HCT116 (cell line): Measurements from ENCODE around the gene VIT. TPM values are rescaled to one million over a fixed set of nuclear protein-coding genes. Genes with fewer than 3 reads are reported as not detected.

ENCODE experiments used
- ATAC-seq: fragments of 200-7000 bp; cut with Tn5 transposase; 2 replicates; pipeline ENCODE4 v1.9.1; 2020; ENCODE audit warnings: mild to moderate bottlenecking, moderate library complexity
- BruUV-seq: library from RNA; stranded (reverse); fragments of 400-500 nt; replicated peaks from 2 replicates; lab custom pipeline; 2021; lab: Mats Ljungman, UMichigan
- CTCF ChIA-PET: fragments of 300-600 bp; sonication (Branson Sonifier 250); formaldehyde crosslinking; loops from one replicate; lab custom pipeline; 2021; ENCODE audit warnings: antibody characterized with exemption; lab: Charles Lee
- POLR2A ChIA-PET: fragments of 300-600, 350-600 bp; sonication (Branson Sonifier 250); formaldehyde crosslinking; loops from one replicate; lab custom pipeline; 2021; ENCODE audit warnings: antibody characterized with exemption; lab: Charles Lee
- RAD21 ChIA-PET, 2 experiments: fragments of 300-600 bp; sonication (Branson Sonifier 250); formaldehyde crosslinking; loops; one replicate each; lab custom pipeline; 2023; ENCODE audit warnings: low total read pairs in 2 of 2; ENCODE audit not compliant: uncharacterized antibody in 2 of 2, unreplicated experiment in 2 of 2, low non-redundant PET in 1 of 2; lab: Charles Lee
- DNase-seq: peaks from one replicate; pipeline ENCODE4 v3.0.0-alpha.2; 2010; ENCODE audit warnings: low read depth, low spot score
- H2AFZ ChIP-seq: fragments of 200-600 bp; shearing (Covaris generic), sonication (generic); 2 replicates; pipeline ENCODE4 v1.6.1; 2017; ENCODE audit warnings: low read depth, mixed run types, mixed read lengths, antibody characterized with exemption, low read length; ENCODE audit not compliant: poor library complexity, severe bottlenecking
- H3K27ac ChIP-seq: 2 replicates; pipeline ENCODE4 v1.5.1; 2012; ENCODE audit warnings: low read depth, low read length
- H3K27me3 ChIP-seq: fragments of 200-600 bp; sonication (generic); 2 replicates; pipeline ENCODE4 v1.6.1; 2016; ENCODE audit warnings: mixed run types, low read length, mixed read lengths; ENCODE audit not compliant: insufficient read depth
- H3K36me3 ChIP-seq, 2 experiments: fragments of 200-500 bp in 1 of 2; fragments of 200-600 bp in 1 of 2; sonication (Bioruptor generic) in 1 of 2; sonication (generic) in 1 of 2; 2 replicates each; pipeline versions ENCODE4 v1.5.1 to v1.6.1; 2014 to 2016; ENCODE audit warnings: low read length in 2 of 2, inconsistent platforms in 1 of 2, mixed read lengths in 1 of 2, mixed run types in 1 of 2; ENCODE audit not compliant: insufficient read depth in 2 of 2, control insufficient read depth in 1 of 2
- H3K4me1 ChIP-seq, 2 experiments: fragments of 200-600 bp in 1 of 2; sonication (generic) in 1 of 2; 2 replicates each; pipeline versions ENCODE4 v1.5.1 to v1.6.1; 2012 to 2017; ENCODE audit warnings: low read length in 2 of 2, inconsistent platforms in 1 of 2, mild to moderate bottlenecking in 1 of 2, mixed read lengths in 1 of 2, mixed run types in 1 of 2, moderate library complexity in 1 of 2; ENCODE audit not compliant: insufficient read depth in 2 of 2, control insufficient read depth in 1 of 2
- H3K4me2 ChIP-seq: fragments of 200-600 bp; sonication (generic); 2 replicates; pipeline ENCODE4 v1.6.1; 2017; ENCODE audit warnings: mixed run types, low read length, mixed read lengths
- H3K4me3 ChIP-seq, 2 experiments: fragments of 200-600 bp in 1 of 2; sonication (generic) in 1 of 2; replicated peaks in 1 of 2; 2 replicates each; pipeline ENCODE4 v1.5.1; 2011 to 2016; ENCODE audit warnings: low read length in 2 of 2, control low read depth in 1 of 2, low read depth in 1 of 2, mild to moderate bottlenecking in 1 of 2, mixed read lengths in 1 of 2, mixed run types in 1 of 2
- H3K79me2 ChIP-seq: fragments of 200-600 bp; sonication (generic); 2 replicates; pipeline ENCODE4 v1.6.1; 2017; ENCODE audit warnings: mild to moderate bottlenecking, mixed run types, low read length, moderate library complexity, mixed read lengths; ENCODE audit not compliant: insufficient read depth
- H3K9ac ChIP-seq: fragments of 200-600 bp; sonication (generic); 2 replicates; pipeline ENCODE4 v1.6.1; 2016; ENCODE audit warnings: low read length, mixed read lengths
- H3K9me2 ChIP-seq: fragments of 200-600 bp; sonication (generic), shearing (Covaris generic); 2 replicates; pipeline ENCODE4 v1.6.1; 2017; ENCODE audit warnings: mixed run types, mild to moderate bottlenecking, moderate library complexity; ENCODE audit not compliant: insufficient read depth
- H3K9me3 ChIP-seq, 2 experiments: fragments of 200-500 bp in 1 of 2; fragments of 200-600 bp in 1 of 2; sonication (Bioruptor generic) in 1 of 2; sonication (generic) in 1 of 2; 2 replicates each; pipeline ENCODE4 v1.6.1; 2014 to 2017; ENCODE audit warnings: low read length in 2 of 2, mixed read lengths in 2 of 2, inconsistent platforms in 1 of 2, low read depth in 1 of 2, mild to moderate bottlenecking in 1 of 2, mixed run types in 1 of 2, moderate library complexity in 1 of 2; ENCODE audit not compliant: control insufficient read depth in 1 of 2, insufficient read depth in 1 of 2
- H4K20me1 ChIP-seq: fragments of 200-600 bp; sonication (generic), shearing (Covaris generic); 2 replicates; pipeline ENCODE4 v1.6.1; 2017; ENCODE audit warnings: mixed run types, mild to moderate bottlenecking, moderate library complexity; ENCODE audit not compliant: insufficient read depth
- CBX3 ChIP-seq: IDR thresholded peaks from 2 replicates; pipeline ENCODE4 v1.6.1; 2012; ENCODE audit warnings: low read depth
- EGR1 ChIP-seq: IDR thresholded peaks from 2 replicates; pipeline ENCODE4 v1.6.1; 2012; ENCODE audit warnings: low read depth
- ELF1 ChIP-seq: IDR thresholded peaks from 2 replicates; pipeline ENCODE4 v1.6.1; 2012; ENCODE audit warnings: low read depth, borderline replicate concordance
- EZH2 ChIP-seq: fragments of 200-600 bp; sonication (generic); IDR thresholded peaks from 2 replicates; pipeline ENCODE4 v1.6.1; 2017; ENCODE audit warnings: antibody characterized with exemption, mixed run types
- EZH2phosphoT487 ChIP-seq: fragments of 200-600 bp; IDR thresholded peaks from 2 replicates; pipeline ENCODE4 v1.6.1; 2018; ENCODE audit warnings: antibody characterized with exemption, borderline replicate concordance
- JUND ChIP-seq: IDR thresholded peaks from 2 replicates; pipeline ENCODE4 v1.6.1; 2012
- RAD21 ChIP-seq: IDR thresholded peaks from 2 replicates; pipeline ENCODE4 v1.6.1; 2012; ENCODE audit warnings: low read depth, mild to moderate bottlenecking
- REST ChIP-seq: IDR thresholded peaks from 2 replicates; pipeline ENCODE4 v1.6.1; 2012; ENCODE audit warnings: low read depth
- SIN3A ChIP-seq: IDR thresholded peaks from 2 replicates; pipeline ENCODE4 v1.6.1; 2012; ENCODE audit warnings: low read depth
- SP1 ChIP-seq: IDR thresholded peaks from 2 replicates; pipeline ENCODE4 v1.6.1; 2012; ENCODE audit warnings: low read depth
- SRF ChIP-seq: IDR thresholded peaks from 2 replicates; pipeline ENCODE4 v1.6.1; 2012; ENCODE audit warnings: low read depth
- TCF7L2 ChIP-seq: IDR thresholded peaks from 2 replicates; pipeline ENCODE4 v1.7.0; 2011; ENCODE audit warnings: borderline replicate concordance, inconsistent platforms; ENCODE audit not compliant: insufficient read depth, insufficient read length; ENCODE audit errors: extremely low read depth
- YY1 ChIP-seq: IDR thresholded peaks from 2 replicates; pipeline ENCODE4 v1.6.1; 2011; ENCODE audit warnings: low read length, low read depth, moderate library complexity, mild to moderate bottlenecking; ENCODE audit not compliant: insufficient replicate concordance; ENCODE audit errors: extremely low read depth
- ZBTB33 ChIP-seq: IDR thresholded peaks from 2 replicates; pipeline ENCODE4 v1.6.1; 2011; ENCODE audit warnings: mild to moderate bottlenecking, low read length, moderate library complexity; ENCODE audit not compliant: insufficient replicate concordance; ENCODE audit errors: extremely low read depth
- ZNF274 ChIP-seq: fragments of 200-500 bp; sonication (Bioruptor generic); IDR thresholded peaks from 2 replicates; pipeline ENCODE4 v1.6.1; 2014; ENCODE audit warnings: mild to moderate bottlenecking, low read depth, low read length, inconsistent platforms
- intact Hi-C: fragments of 100-400 bp; cut with micrococcal nuclease; formaldehyde crosslinking; loops from 2 replicates; pipeline ENCODE4 v1.10.0; 2022
- total RNA-seq: library from RNA; stranded (reverse); gene quantifications from one replicate; pipeline ENCODE4 v1.2.1, GENCODE V29; 2021; ENCODE audit not compliant: unreplicated experiment
- TF ChIP-seq, protein P1 (sequence below): IDR thresholded peaks from 2 replicates; pipeline ENCODE4 v1.6.1; 2012

The VIT gene
- total RNA-seq, 1 experiment from 2014 or later = not detected

DNA sequence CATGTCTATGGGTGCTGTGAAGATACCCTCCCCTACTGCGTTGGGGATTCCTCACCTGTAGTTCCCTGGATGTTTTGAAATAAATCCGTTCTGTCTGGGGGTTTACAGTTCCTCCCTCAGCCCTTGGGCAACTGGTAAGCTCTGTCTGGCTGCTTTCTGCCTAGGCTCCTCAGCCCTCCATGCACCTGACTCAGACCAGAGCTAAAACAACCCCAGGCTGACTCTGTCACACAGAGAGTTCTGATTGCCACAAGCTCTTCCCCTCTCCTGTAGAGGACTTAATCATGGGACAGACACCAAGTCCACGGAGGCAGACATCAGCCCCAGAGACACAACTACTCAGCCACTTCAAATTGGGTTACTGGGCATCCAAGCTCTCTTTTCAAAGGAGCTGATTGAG lies 6.3 kb downstream of the VIT start (continued):
- TF ChIP-seq REST (no peak), EGR1 (no peak), SRF (no peak), CBX3 (no peak), YY1 (no peak)

DNA sequence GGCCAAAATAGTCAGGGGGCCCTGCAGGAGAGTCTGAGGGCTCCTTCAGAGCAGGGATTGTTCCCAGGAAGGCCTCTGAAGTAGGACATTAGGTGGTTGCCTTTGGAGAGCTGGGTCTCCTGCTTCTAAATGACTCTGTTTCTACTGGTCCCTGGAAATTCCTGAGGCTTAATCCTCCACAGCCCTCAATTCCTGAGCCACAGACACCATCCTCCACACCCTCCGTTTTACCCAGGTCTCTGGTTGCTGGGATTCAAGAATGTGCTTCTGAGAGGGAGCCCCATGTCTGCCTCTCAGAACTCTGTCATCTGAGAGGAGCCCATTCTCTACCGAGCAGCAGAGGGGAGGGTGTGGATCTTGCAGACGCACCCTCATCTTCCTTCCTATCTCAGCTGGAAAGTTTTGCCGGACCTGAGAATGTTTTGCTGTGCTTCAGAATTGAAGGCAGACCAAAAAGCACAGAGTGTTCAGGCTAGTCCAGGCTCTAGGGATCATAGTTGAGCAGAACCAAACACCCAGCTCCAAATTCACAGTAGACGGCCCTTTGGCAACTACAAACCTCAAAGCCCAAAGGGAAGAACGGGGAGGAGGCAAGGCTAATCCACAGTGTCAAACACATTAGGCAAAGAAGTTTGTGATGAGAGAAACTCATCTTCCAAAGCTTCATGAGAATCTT lies 8.1 kb downstream of the VIT start:
- no peak overlapping the region for H3K27ac ChIP-seq
- H3K9me2 ChIP-seq = no peaks in the 10 kb centered on the region
- DNase-seq (no peak), ATAC-seq (no peak)
- ChIA-PET CTCF (no interaction called here), RAD21 (no interaction called here), POLR2A (no interaction called here)
- H3K9ac ChIP-seq = no peak overlapping the region
- H3K4me2 ChIP-seq = no peak overlapping the region
- H3K27me3 ChIP-seq = no peaks in the 10 kb centered on the region
- H2AFZ ChIP-seq = no peak overlapping the region
- H3K36me3 ChIP-seq = no peaks in the 10 kb centered on the region
- no peaks in the 10 kb centered on the region for H3K4me1 ChIP-seq
- H3K4me3 ChIP-seq = no peak overlapping the region
- no peaks in the 10 kb centered on the region for H3K9me3 ChIP-seq
- no peaks in the 10 kb centered on the region for H3K79me2 ChIP-seq
- TF ChIP-seq TCF7L2 = no peak
- no peak for TF ChIP-seq SIN3A
- no peak for TF ChIP-seq EZH2phosphoT487
- TF ChIP-seq SRF = no peak
- no peak for TF ChIP-seq JUND
- TF ChIP-seq ELF1 = no peak
- TF ChIP-seq, protein P1, sequence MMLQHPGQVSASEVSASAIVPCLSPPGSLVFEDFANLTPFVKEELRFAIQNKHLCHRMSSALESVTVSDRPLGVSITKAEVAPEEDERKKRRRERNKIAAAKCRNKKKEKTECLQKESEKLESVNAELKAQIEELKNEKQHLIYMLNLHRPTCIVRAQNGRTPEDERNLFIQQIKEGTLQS = no peak
- TF ChIP-seq ZNF274 = no peak
- TF ChIP-seq SP1 = no peak
- TF ChIP-seq REST = no peak
- no peak for TF ChIP-seq EZH2
- TF ChIP-seq RAD21 = no peak
- no peak for TF ChIP-seq ZBTB33
- BruUV-seq = no TSS peak
- no peaks in the 10 kb centered on the region for H4K20me1 ChIP-seq
- intact Hi-C loops = no loop called here
